NT2/D1 (cell line): ENCODE data around the gene CRACDL.

ENCODE experiments used
- DNase-seq: peaks from one replicate; pipeline ENCODE4 v3.0.0-alpha.2; 2011; ENCODE audit warnings: low read depth, low spot score
- H3K27me3 ChIP-seq: 2 replicates; pipeline ENCODE4 v1.6.0; 2011; ENCODE audit warnings: mild to moderate bottlenecking; ENCODE audit not compliant: insufficient read length, insufficient read depth
- H3K36me3 ChIP-seq: 2 replicates; pipeline ENCODE4 v1.6.1; 2011; ENCODE audit warnings: mild to moderate bottlenecking, low read length, mixed read lengths; ENCODE audit not compliant: insufficient read depth, insufficient read length
- H3K4me1 ChIP-seq: 2 replicates; pipeline ENCODE4 v1.5.1; 2011; ENCODE audit not compliant: insufficient read depth, insufficient read length
- H3K4me3 ChIP-seq: 2 replicates; pipeline ENCODE4 v1.5.1; 2011; ENCODE audit warnings: low read depth; ENCODE audit not compliant: insufficient read length
- H3K9ac ChIP-seq: 2 replicates; pipeline ENCODE4 v1.6.0; 2011; ENCODE audit warnings: low read depth; ENCODE audit not compliant: insufficient read length
- H3K9me3 ChIP-seq: 2 replicates; pipeline ENCODE4 v1.5.1; 2011; ENCODE audit warnings: mild to moderate bottlenecking, low read length; ENCODE audit not compliant: insufficient read depth
- SUZ12 ChIP-seq: IDR thresholded peaks from 2 replicates; pipeline ENCODE4 v1.6.1; 2011; ENCODE audit not compliant: insufficient read length, insufficient read depth; ENCODE audit errors: extremely low read depth
- YY1 ChIP-seq: IDR thresholded peaks from 2 replicates; pipeline ENCODE4 v1.6.1; 2011; ENCODE audit not compliant: insufficient read length, insufficient read depth
- ZNF274 ChIP-seq: IDR thresholded peaks from 2 replicates; pipeline ENCODE4 v1.6.1; 2011; ENCODE audit warnings: mild to moderate bottlenecking, low read depth, low read length

The CRACDL gene

DNA sequence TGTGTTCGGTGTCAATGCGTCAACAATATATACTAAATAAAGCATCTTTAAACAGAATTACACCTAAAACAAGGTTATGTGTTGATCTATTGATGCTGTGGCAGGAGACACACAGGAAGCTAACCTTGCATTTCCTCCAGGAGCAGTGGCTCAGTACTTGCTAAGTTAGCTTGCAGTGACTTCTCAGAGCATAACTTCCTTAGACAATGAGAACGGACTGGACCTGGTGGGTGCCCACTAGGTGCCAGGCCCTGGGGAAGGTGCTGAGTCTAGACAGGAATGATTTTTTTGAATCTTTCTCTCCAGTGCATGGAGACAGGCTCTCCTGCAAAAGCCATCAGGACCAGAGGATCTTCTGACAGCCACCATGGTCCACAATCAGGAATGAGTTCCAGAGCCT is 131.3 kb downstream of the CRACDL start:
- Histone ChIP-seq H3K36me3 (no peaks in the 10 kb centered on the region), H3K4me1 (peaks cover 13% of the 10 kb centered on the region), H3K27me3 (no peaks in the 10 kb centered on the region), H3K9me3 (no peaks in the 10 kb centered on the region), H3K4me3 (no peak overlapping the region), H3K9ac (no peak overlapping the region)
- DNase-seq = no peak
- no peak for TF ChIP-seq ZNF274
- no peak for TF ChIP-seq SUZ12
- TF ChIP-seq YY1 = no peak

DNA sequence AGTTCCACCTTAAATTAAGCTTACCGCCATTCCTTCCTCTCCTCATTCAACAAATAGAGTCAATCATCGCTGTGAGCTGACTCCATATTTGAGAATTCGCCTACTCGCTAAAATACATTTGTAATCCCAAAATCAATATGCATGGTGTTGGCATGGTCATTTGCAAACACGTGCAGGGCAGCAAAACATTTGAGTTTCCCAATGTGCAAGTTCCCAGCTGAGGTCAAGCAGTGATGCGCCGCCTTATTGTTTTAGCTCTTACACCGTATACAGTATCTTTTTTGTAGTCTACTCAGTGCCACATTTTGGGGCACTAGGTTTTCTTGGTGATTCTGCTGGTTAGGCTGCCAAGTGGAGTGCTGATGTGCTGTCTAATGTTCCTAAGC is 131.8 kb downstream of the CRACDL start:
- no peak for DNase-seq
- H3K4me1 ChIP-seq = peaks cover 13% of the 10 kb centered on the region
- TF ChIP-seq ZNF274 (no peak), YY1 (no peak), SUZ12 (no peak)

DNA sequence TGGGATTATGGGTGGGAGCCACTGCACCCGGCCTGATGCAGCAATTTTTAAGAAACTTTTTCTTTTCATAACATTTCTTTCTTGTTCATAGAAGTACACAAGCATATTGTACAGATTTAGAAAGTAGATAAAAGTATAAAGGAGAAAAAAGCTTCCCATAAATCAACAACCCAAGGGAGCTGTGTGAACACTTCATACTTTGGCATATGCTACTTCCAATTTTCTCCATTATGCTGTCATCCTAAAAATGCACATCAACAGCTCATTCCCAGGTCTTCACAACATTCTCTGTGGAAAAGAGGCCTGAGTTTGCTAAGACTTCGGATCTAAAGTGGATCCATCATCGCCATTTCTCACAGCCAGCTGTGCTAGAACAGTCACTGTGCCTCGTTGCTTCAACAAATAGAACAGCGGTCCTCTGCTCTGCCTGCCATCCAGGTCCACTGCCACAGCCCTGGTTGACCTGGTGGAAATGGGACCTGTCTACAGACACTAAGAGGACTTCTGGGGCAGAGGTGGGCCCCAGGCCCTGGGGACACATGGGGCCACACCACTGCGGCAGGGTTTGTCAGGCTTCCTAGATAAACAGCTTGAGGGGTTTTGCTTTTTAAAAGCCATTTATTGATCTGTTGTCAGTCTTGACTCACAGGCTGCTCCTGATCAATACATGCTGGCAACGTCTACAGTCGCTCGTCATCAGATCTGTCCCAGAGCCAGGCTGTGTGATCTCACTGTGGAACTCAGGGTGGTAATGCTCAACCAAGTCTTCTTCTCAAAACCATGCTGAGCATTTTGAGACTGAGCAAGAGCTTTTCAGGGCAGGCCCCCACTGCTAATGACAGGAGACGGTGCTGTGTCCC is 132.4 kb downstream of the CRACDL start:
- Histone ChIP-seq H3K9me3 (no peaks in the 10 kb centered on the region), H3K9ac (no peak overlapping the region), H3K27me3 (no peaks in the 10 kb centered on the region), H3K4me3 (no peak overlapping the region), H3K36me3 (no peaks in the 10 kb centered on the region), H3K4me1 (peaks cover 13% of the 10 kb centered on the region)
- DNase-seq = no peak
- no peak for TF ChIP-seq YY1
- TF ChIP-seq ZNF274 = no peak
- no peak for TF ChIP-seq SUZ12

More for the DNA sequence above, 131.8 kb downstream of the CRACDL start:
- Histone ChIP-seq H3K9me3 (no peaks in the 10 kb centered on the region), H3K36me3 (no peaks in the 10 kb centered on the region), H3K4me3 (no peak overlapping the region), H3K9ac (no peak overlapping the region), H3K27me3 (no peaks in the 10 kb centered on the region)

DNA sequence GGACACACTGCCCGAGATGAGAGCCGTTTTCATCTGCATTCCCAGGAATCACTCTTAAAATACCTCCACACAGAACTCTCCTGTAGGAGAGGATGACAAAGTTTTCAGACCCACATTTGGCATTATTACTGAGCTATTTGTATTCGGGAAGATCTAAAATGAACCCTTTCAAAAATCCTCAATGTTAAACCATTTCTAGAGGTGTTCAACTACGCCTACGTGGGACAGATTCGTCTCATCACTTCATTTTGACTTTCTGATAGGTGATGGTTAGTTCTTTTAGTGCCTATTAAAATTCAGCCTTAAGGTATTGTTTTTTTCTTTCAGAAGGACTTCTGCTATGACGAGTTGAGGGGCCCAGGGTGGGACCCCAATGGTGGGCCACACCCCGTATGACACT is 133.7 kb downstream of the CRACDL start:
- H3K36me3 ChIP-seq = no peaks in the 10 kb centered on the region
- peaks cover 10% of the 10 kb centered on the region for H3K4me1 ChIP-seq
- no peaks in the 10 kb centered on the region for H3K27me3 ChIP-seq
- no peak overlapping the region for H3K9ac ChIP-seq
- H3K9me3 ChIP-seq = no peaks in the 10 kb centered on the region
- TF ChIP-seq SUZ12 = no peak
- no peak for TF ChIP-seq YY1
- TF ChIP-seq ZNF274 = no peak
- DNase-seq = no peak
- H3K4me3 ChIP-seq = no peak overlapping the region

DNA sequence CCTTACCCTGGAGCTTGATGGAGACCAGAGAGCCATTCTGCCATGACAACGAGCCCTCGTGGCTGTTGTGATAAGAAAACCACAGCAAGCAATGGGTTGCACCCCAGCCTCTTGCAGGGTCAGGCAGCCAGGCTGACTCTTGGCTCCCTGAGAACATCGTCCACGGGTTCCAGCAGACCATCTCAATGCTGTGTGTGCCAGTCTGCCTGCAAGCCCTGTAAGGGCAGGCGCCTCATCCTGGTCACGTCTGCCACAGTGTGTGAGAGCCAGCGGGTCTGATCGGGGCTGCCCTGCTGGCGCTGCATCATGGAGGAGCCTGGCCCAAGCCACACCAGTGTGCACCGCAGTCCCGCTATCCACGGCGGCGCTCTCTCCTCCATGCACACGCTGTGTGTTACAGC is 134.1 kb downstream of the CRACDL start:
- Histone ChIP-seq H3K9ac (no peak overlapping the region), H3K27me3 (no peaks in the 10 kb centered on the region), H3K4me1 (peaks cover 10% of the 10 kb centered on the region), H3K4me3 (no peak overlapping the region), H3K9me3 (no peaks in the 10 kb centered on the region), H3K36me3 (no peaks in the 10 kb centered on the region)
- TF ChIP-seq YY1 (no peak), SUZ12 (no peak), ZNF274 (no peak)
- no peak for DNase-seq

DNA sequence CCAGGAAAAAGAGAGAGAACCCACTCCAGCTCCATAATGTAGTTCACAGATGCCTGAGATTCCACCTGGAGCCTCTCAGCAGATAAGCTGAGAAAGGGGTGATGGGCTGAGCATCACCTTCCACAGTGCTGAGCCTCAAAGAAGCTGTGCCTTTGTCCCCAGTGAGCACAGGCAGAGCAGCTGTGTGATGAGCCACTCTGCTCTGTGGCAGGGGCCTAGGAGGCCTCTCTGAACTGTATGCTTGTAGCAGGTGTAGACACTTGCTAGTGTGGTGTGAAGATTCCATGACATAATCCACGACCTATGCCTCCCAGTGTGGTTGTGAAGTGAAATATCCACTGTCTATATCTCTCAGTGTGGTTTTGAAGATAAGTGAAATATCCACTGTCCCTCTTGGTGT is 134.7 kb downstream of the CRACDL start:
- Histone ChIP-seq H3K4me1 (peaks cover 8% of the 10 kb centered on the region), H3K9me3 (no peaks in the 10 kb centered on the region), H3K36me3 (no peaks in the 10 kb centered on the region), H3K4me3 (no peak overlapping the region), H3K27me3 (no peaks in the 10 kb centered on the region), H3K9ac (no peak overlapping the region)
- TF ChIP-seq YY1 (no peak), ZNF274 (no peak), SUZ12 (no peak)
- DNase-seq = no peak

DNA sequence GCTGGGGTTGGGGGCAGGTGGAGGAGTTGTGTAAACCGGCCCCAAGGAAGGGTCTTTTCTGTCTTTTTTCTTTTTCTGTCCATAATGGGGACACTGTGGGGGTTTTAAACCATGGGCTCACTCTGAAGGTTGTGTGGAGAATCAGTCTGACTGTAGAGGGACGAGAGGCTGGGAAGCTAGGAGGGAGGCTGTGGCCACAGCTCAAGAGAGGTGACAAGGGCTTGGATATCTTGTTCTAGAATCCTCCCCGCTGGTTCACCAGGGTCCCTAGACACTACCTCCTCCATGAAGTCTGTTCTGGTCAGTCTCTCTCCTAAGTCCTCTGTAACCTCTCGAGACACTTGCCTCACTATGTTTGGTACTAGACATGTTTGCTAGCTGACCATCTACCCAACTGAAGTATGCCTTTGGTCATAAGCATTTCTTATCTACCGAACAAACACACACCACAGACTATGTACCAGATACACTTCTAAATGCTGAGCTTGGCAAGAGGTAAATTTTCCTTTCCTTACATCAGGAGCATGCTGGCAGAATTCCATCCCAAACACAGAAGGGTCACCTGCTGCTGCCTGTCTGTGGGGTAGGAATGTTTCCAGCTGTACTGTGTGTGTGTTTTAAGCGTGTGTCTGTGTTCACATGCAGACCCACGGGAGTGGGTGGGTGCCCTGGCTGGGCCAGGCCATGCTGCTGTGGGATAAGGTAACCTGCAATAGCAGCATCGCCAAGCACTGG is 135.5 kb downstream of the CRACDL start:
- Histone ChIP-seq H3K9ac (no peak overlapping the region), H3K4me1 (peaks cover 4% of the 10 kb centered on the region), H3K27me3 (no peaks in the 10 kb centered on the region), H3K36me3 (no peaks in the 10 kb centered on the region), H3K9me3 (no peaks in the 10 kb centered on the region), H3K4me3 (no peak overlapping the region)
- no peak for TF ChIP-seq SUZ12
- TF ChIP-seq ZNF274 = no peak
- TF ChIP-seq YY1 = no peak
- no peak for DNase-seq
